ENCODE measurements around the gene NONO.

- TF ChIP-seq CTCF (IDR thresholded peaks at IDR 0.05) = no peak
- TF ChIP-seq POLR2A (IDR thresholded peaks at IDR 0.05) = no peak
Measured at GRCh38 chrX:71326394-71326793, 43.0 kb downstream of the NONO start.

All from testis (tissue), 2 donors.